Body of pancreas (tissue), 4 donors: ENCODE data around the gene CTPS2.

Source experiments
- CTCF ChIP-seq, 7 experiments: fragments of 450-650 bp in 4 of 7; fragments of 200-600 bp in 3 of 7; sonication (generic) in 3 of 7; IDR thresholded peaks; one replicate each; pipeline ENCODE4 v1.5.1; 2016 to 2019; ENCODE audit warnings: antibody characterized with exemption in 7 of 7
- POLR2A ChIP-seq, 3 donors: fragments of 450-650 bp; IDR thresholded peaks; one replicate each; pipeline ENCODE4 v1.6.1; 2016; ENCODE audit warnings: antibody characterized with exemption in 3 of 3, mild to moderate bottlenecking in 2 of 3

GRCh38 chrX:16628946-16629595, 83.4 kb downstream of the CTPS2 start:
- TF ChIP-seq CTCF (IDR thresholded peaks at IDR 0.05) = no peak
- TF ChIP-seq POLR2A (IDR thresholded peaks at IDR 0.05) = no peak
